GM12878 (cell line): ENCODE results near the gene SKIL. TPM values are rescaled to one million over a fixed set of nuclear protein-coding genes. Genes with fewer than 3 reads are reported as not detected.

Experiments used
- ATAC-seq: fragments of 200-7000 bp; cut with Tn5 transposase; 3 replicates; pipeline ENCODE4 v1.9.1; 2020; ENCODE audit warnings: mild to moderate bottlenecking, moderate library complexity
- BruUV-seq: library from RNA; stranded (reverse); fragments of 400-500 nt; replicated peaks from 2 replicates; lab custom pipeline; 2021; lab: Mats Ljungman, UMichigan
- CTCF ChIA-PET: fragments of 300-600 bp; sonication (Branson Sonifier 250); formaldehyde crosslinking; extraction: SDS; loops from one replicate; lab custom pipeline; 2021; ENCODE audit warnings: inconsistent platforms; lab: Yijun Ruan, JAX
- POLR2A ChIA-PET: fragments of 350-600 bp; formaldehyde crosslinking; extraction: SDS; loops from one replicate; lab custom pipeline; 2021; ENCODE audit warnings: inconsistent platforms; lab: Charles Lee
- RAD21 ChIA-PET: fragments of 300-600 bp; sonication (Branson Sonifier 250); formaldehyde crosslinking; loops from one replicate; lab custom pipeline; 2023; ENCODE audit warnings: antibody characterized with exemption; ENCODE audit not compliant: unreplicated experiment; lab: Charles Lee
- SMC1A ChIA-PET: fragments of 300-600 bp; sonication (Branson Sonifier 250); formaldehyde crosslinking; loops from one replicate; lab custom pipeline; 2023; ENCODE audit not compliant: unreplicated experiment, uncharacterized antibody; lab: Charles Lee
- DNase-seq: peaks from one replicate; pipeline ENCODE4 v3.0.0-alpha.2; 2011; ENCODE audit warnings: low read depth, low spot score
- FAIRE-seq: peaks from 3 replicates; lab custom pipeline; 2011; peaks lifted over from hg19 to GRCh38; lab: Jason Lieb, UNC
- H2AFZ ChIP-seq: 2 replicates; pipeline ENCODE4 v1.6.0; 2011; ENCODE audit warnings: low read depth, low read length, control low read depth; ENCODE audit not compliant: control insufficient read depth
- H3K27ac ChIP-seq: 2 replicates; pipeline ENCODE4 v1.5.1; 2011; ENCODE audit warnings: control low read depth; ENCODE audit not compliant: control insufficient read depth, insufficient read depth
- H3K27me3 ChIP-seq, 2 experiments: replicated peaks in 1 of 2; 2 replicates each; pipeline versions ENCODE4 v1.6.0 to v1.6.1; 2011; ENCODE audit warnings: low read length in 1 of 2; ENCODE audit not compliant: control insufficient read depth in 2 of 2, insufficient read depth in 2 of 2
- H3K36me3 ChIP-seq, 2 experiments: 2 replicates each; pipeline ENCODE4 v1.5.1; 2011; ENCODE audit warnings: low read length in 1 of 2; ENCODE audit not compliant: control insufficient read depth in 2 of 2, insufficient read depth in 2 of 2
- H3K4me1 ChIP-seq: 2 replicates; pipeline ENCODE4 v1.6.1; 2011; ENCODE audit warnings: mild to moderate bottlenecking, low read length, moderate library complexity, mixed read lengths; ENCODE audit not compliant: control insufficient read depth, insufficient read depth
- H3K4me2 ChIP-seq: 2 replicates; pipeline ENCODE4 v1.6.0; 2011; ENCODE audit warnings: control low read depth; ENCODE audit not compliant: control insufficient read depth, insufficient read depth
- H3K4me3 ChIP-seq: fragments of 200-600 bp; sonication (generic); 2 replicates; pipeline ENCODE4 v1.5.1; 2016
- H3K79me2 ChIP-seq: 2 replicates; pipeline ENCODE4 v1.6.0; 2011; ENCODE audit warnings: low read length; ENCODE audit not compliant: control insufficient read depth, insufficient read depth
- H3K9ac ChIP-seq: 2 replicates; pipeline ENCODE4 v1.8.0; 2011; ENCODE audit warnings: low read length, control low read depth, mixed read lengths; ENCODE audit not compliant: control insufficient read depth, insufficient read depth
- H3K9me3 ChIP-seq: replicated peaks from 3 replicates; pipeline ENCODE4 v1.5.1; 2011; ENCODE audit warnings: mild to moderate bottlenecking, low read length; ENCODE audit not compliant: control insufficient read depth, insufficient read depth
- H4K20me1 ChIP-seq: 2 replicates; pipeline ENCODE4 v1.6.0; 2011; ENCODE audit not compliant: control insufficient read depth, insufficient read depth
- CREB1 ChIP-seq: IDR thresholded peaks from 2 replicates; pipeline ENCODE4 v1.6.1; 2012; ENCODE audit warnings: low read depth, mild to moderate bottlenecking, inconsistent platforms
- IRF5 ChIP-seq: fragments of 450-650 bp; IDR thresholded peaks from 2 replicates; pipeline ENCODE4 v1.6.1; 2017; ENCODE audit warnings: borderline replicate concordance
- RBBP5 ChIP-seq: fragments of 200-600 bp; sonication (generic); conservative IDR thresholded peaks from 2 replicates; pipeline ENCODE4 v1.6.1; 2016
- SIN3A ChIP-seq: IDR thresholded peaks from 2 replicates; pipeline ENCODE4 v1.6.1; 2012; ENCODE audit warnings: low read depth, low read length, improper control_type of control experiment
- SIX5 ChIP-seq: IDR thresholded peaks from 2 replicates; pipeline ENCODE4 v1.6.1; 2011; ENCODE audit warnings: mild to moderate bottlenecking, low read depth, low read length, moderate library complexity; ENCODE audit not compliant: severe bottlenecking
- WGBS: methylation state at CpG from one replicate; pipeline ENCODE4 v1.1.6; 2016; ENCODE audit warnings: low lambda C conversion rate; ENCODE audit not compliant: insufficient replicate concordance, insufficient coverage; ENCODE audit errors: missing lambda C conversion rate; 5-methylcytosine and 5-hydroxymethylcytosine counted together
- in situ Hi-C: fragments of 300-500 bp; cut with MboI; formaldehyde crosslinking; loops from 9 replicates; pipeline ENCODE4 v1.14.3; 2018; ENCODE audit warnings: mixed read lengths
- intact Hi-C: fragments of 100-400 bp; cut with micrococcal nuclease; formaldehyde crosslinking; loops from one replicate; pipeline ENCODE4 v1.14.2; 2022; ENCODE audit not compliant: unreplicated experiment
- polyA plus RNA-seq, 11 experiments: library from polyadenylated mRNA; depleted of rRNA in 4 of 11; unstranded in 6 of 11; stranded (reverse) in 5 of 11; fragments of >200 nt; fragmentation: Nextera tagmentation in 4 of 11; fragmentation: Illumina TruSeq in 1 of 11; extraction: Ambion mirVana in 4 of 11; extraction: Trizol in 1 of 11; gene quantifications; 1 replicate in 1 of 11; 2 replicates in 10 of 11; pipeline versions ENCODE4 v1.2.1 to v1.2.3, GENCODE V29; 2011 to 2016; ENCODE audit warnings: inconsistent platforms in 2 of 11, missing spikeins in 2 of 11, low read depth in 1 of 11
- total RNA-seq, 4 experiments: library from RNA; depleted of rRNA in 3 of 4; stranded (reverse); fragments of >200 nt in 3 of 4; fragmentation: Illumina TruSeq in 1 of 4; extraction: Trizol in 1 of 4; gene quantifications; 2 replicates each; pipeline versions ENCODE4 v1.2.1 to v1.2.3, GENCODE V29; 2013 to 2021

The SKIL gene
- total and polyA plus RNA-seq, 10 of the 15 experiments (the other 5 are each of a cell fraction or from before 2014, with no cell fraction given): 2.7 to 14.8 (median 6.7) TPM

GRCh38 chr3:170423001-170423615 lies 65.6 kb downstream of the SKIL start:
- Histone ChIP-seq H2AFZ (no peak overlapping the region), H3K4me3 (no peak overlapping the region), H3K9ac (no peak overlapping the region), H3K4me1 (peaks cover 3% of the 10 kb centered on the region; the same call in 1 of the 2 replicates), H3K27ac (no peak overlapping the region), H3K36me3 (no peaks in the 10 kb centered on the region), H3K79me2 (no peaks in the 10 kb centered on the region), H4K20me1 (no peaks in the 10 kb centered on the region; the same call in 1 of the 2 replicates), H3K27me3 (peaks cover 11 to 19% of the 10 kb centered on the region in 2 experiments; a peak in 3 of 4 replicates), H3K4me2 (no peak overlapping the region), H3K9me3 (no peaks in the 10 kb centered on the region)
- ChIA-PET POLR2A (no interaction called here), CTCF (interaction anchor here (0.6 to 1.9 kb wide), 3 partner anchors 9 to 110 kb away, joined by 3 to 5 read pairs (median 3); no protein-coding TSS in a partner anchor), SMC1A (interaction anchor here (1.1 kb wide), 1 partner anchor 205 kb away, joined by 3 read pairs; no protein-coding TSS in a partner anchor), RAD21 (no interaction called here)
- TF ChIP-seq SIN3A (no peak), SIX5 (no peak), CREB1 (no peak), IRF5 (no peak), RBBP5 (no peak)
- no peak for DNase-seq
- no peak for ATAC-seq
- WGBS: 74% methylated on average over 8 of the region's 8 CpGs
- intact Hi-C loops (no loop called here), in situ Hi-C loops (loop anchor here (5.0 kb wide), 1 partner anchor 264 kb away; no protein-coding TSS in a partner anchor)
- no peak for FAIRE-seq
- BruUV-seq: no TSS peak
